Upper lobe of left lung (tissue), 4 donors: ENCODE data around the gene SSRP1.

Experiments used
- CTCF ChIP-seq, 6 experiments: fragments of 450-650 bp in 4 of 6; fragments of 200-600 bp in 2 of 6; sonication (generic) in 2 of 6; IDR thresholded peaks; one replicate each; pipeline ENCODE4 v1.5.1; 2016 to 2019; ENCODE audit warnings: antibody characterized with exemption in 6 of 6
- POLR2A ChIP-seq, 4 donors: fragments of 450-650 bp; IDR thresholded peaks; one replicate each; pipeline ENCODE4 v1.5.1; 2016 to 2017; ENCODE audit warnings: antibody characterized with exemption in 4 of 4, mild to moderate bottlenecking in 2 of 4
- POLR2AphosphoS5 ChIP-seq, 2 donors: sonication (generic); formaldehyde crosslinking; IDR thresholded peaks; one replicate each; pipeline ENCODE4 v1.5.1; 2017; ENCODE audit warnings: antibody characterized with exemption in 2 of 2

- TF ChIP-seq CTCF (IDR thresholded peaks at IDR 0.05), result no peak
- no peak for TF ChIP-seq POLR2A (IDR thresholded peaks at IDR 0.05)
- no peak for TF ChIP-seq POLR2AphosphoS5 (IDR thresholded peaks at IDR 0.05)
Observed at GRCh38 chr11:57323167-57323854, 12.4 kb downstream of the SSRP1 start.
